Keratinocyte (primary cell): ENCODE data around the gene DDX27. TPM values are rescaled to one million over a fixed set of nuclear protein-coding genes. Genes with fewer than 3 reads are reported as not detected.

Experiments used
- DNase-seq: peaks from one replicate; pipeline ENCODE4 v3.0.0-alpha.2; 2011; ENCODE audit warnings: low read depth, missing footprints, low spot score
- FAIRE-seq: peaks from 2 replicates; lab custom pipeline; 2011; peaks lifted over from hg19 to GRCh38; lab: Jason Lieb, UNC
- H2AFZ ChIP-seq: 2 replicates; pipeline ENCODE4 v1.6.0; 2012; ENCODE audit warnings: low read length, control low read depth, inconsistent platforms; ENCODE audit not compliant: control insufficient read depth
- H3K27ac ChIP-seq: 2 replicates; pipeline ENCODE4 v1.5.1; 2011; ENCODE audit warnings: low read length; ENCODE audit not compliant: control insufficient read depth, insufficient read depth
- H3K27me3 ChIP-seq: 3 replicates; pipeline ENCODE4 v1.6.0; 2011; ENCODE audit warnings: low read length; ENCODE audit not compliant: control insufficient read depth, insufficient read depth; ENCODE audit errors: extremely low read depth
- H3K36me3 ChIP-seq, 2 experiments: 2 replicates in 1 of 2; 3 replicates in 1 of 2; pipeline ENCODE4 v1.5.1; 2011; ENCODE audit warnings: low read length in 2 of 2, mild to moderate bottlenecking in 1 of 2; ENCODE audit not compliant: control insufficient read depth in 2 of 2, insufficient read depth in 2 of 2; ENCODE audit errors: extremely low read depth in 1 of 2
- H3K4me1 ChIP-seq: 3 replicates; pipeline ENCODE4 v1.5.1; 2011; ENCODE audit warnings: low read length; ENCODE audit not compliant: control insufficient read depth, insufficient read depth; ENCODE audit errors: extremely low read depth
- H3K4me2 ChIP-seq: 3 replicates; pipeline ENCODE4 v1.6.0; 2011; ENCODE audit warnings: low read depth, low read length; ENCODE audit not compliant: control insufficient read depth, insufficient read depth; ENCODE audit errors: extremely low read depth
- H3K4me3 ChIP-seq, 3 experiments: fragments of 200-600 bp in 1 of 3; sonication (generic) in 1 of 3; 2 replicates in 2 of 3; 3 replicates in 1 of 3; pipeline ENCODE4 v1.5.1; 2011 to 2016; ENCODE audit warnings: low read length in 3 of 3, mild to moderate bottlenecking in 3 of 3, control low read depth in 2 of 3, inconsistent platforms in 1 of 3, low read depth in 1 of 3, mixed read lengths in 1 of 3, mixed run types in 1 of 3, moderate library complexity in 1 of 3; ENCODE audit not compliant: control insufficient read depth in 2 of 3, insufficient read depth in 2 of 3; ENCODE audit errors: extremely low read depth in 1 of 3
- H3K79me2 ChIP-seq: 2 replicates; pipeline ENCODE4 v1.6.0; 2012; ENCODE audit warnings: low read length; ENCODE audit not compliant: control insufficient read depth, insufficient read depth
- H3K9ac ChIP-seq: 3 replicates; pipeline ENCODE4 v1.6.0; 2011; ENCODE audit warnings: low read length; ENCODE audit not compliant: control insufficient read depth, insufficient read depth; ENCODE audit errors: extremely low read depth
- H3K9me1 ChIP-seq: 3 replicates; pipeline ENCODE4 v1.6.0; 2011; ENCODE audit warnings: low read length; ENCODE audit not compliant: control insufficient read depth, insufficient read depth; ENCODE audit errors: extremely low read depth
- H3K9me3 ChIP-seq: 2 replicates; pipeline ENCODE4 v1.5.1; 2012; ENCODE audit warnings: low read depth, low read length; ENCODE audit not compliant: control insufficient read depth
- H4K20me1 ChIP-seq: 3 replicates; pipeline ENCODE4 v1.6.0; 2011; ENCODE audit warnings: low read length; ENCODE audit not compliant: control insufficient read depth, insufficient read depth; ENCODE audit errors: extremely low read depth
- EZH2 ChIP-seq: IDR thresholded peaks from one replicate; pipeline ENCODE4 v1.6.1; 2012; ENCODE audit warnings: inconsistent platforms, mild to moderate bottlenecking, low read length, moderate library complexity
- dilution Hi-C: fragments of 300-500 bp; cut with MboI; formaldehyde crosslinking; loops from one replicate; pipeline ENCODE4 v1.7.0; 2020; ENCODE audit warnings: low sequenced_read_pairs; ENCODE audit not compliant: extremely low pct_ligation_motif_present
- polyA plus RNA-seq, 5 experiments: library from polyadenylated mRNA; depleted of rRNA in 3 of 5; stranded (reverse) in 3 of 5; stranded (forward) in 1 of 5; unstranded in 1 of 5; fragments of >200 nt; gene quantifications; 1 replicate in 1 of 5; 2 replicates in 3 of 5; 3 replicates in 1 of 5; pipeline versions ENCODE4 v1.2.1 to v1.2.3, GENCODE V29; 2011 to 2012; ENCODE audit warnings: missing spikeins in 2 of 5, low read depth in 1 of 5, low replicate concordance in 1 of 5
- TF ChIP-seq, protein P1 (sequence below), 3 experiments: IDR thresholded peaks in 1 of 3; conservative IDR thresholded peaks in 1 of 3; optimal IDR thresholded peaks in 1 of 3; 2 replicates in 2 of 3; 3 replicates in 1 of 3; pipeline versions ENCODE3 to v1.5.1; 2011; ENCODE audit warnings: low read length in 3 of 3, mild to moderate bottlenecking in 3 of 3, moderate library complexity in 2 of 3, control low read depth in 1 of 3, inconsistent platforms in 1 of 3; ENCODE audit not compliant: insufficient read depth in 2 of 3; ENCODE audit errors: extremely low read depth in 1 of 3

The DDX27 gene
- polyA plus RNA-seq, 1 donor (not counting 4 experiments of a cell fraction or from before 2014, with no cell fraction given), result 34.5 TPM

GRCh38 chr20:49275636-49276035, 56.4 kb downstream of the DDX27 start:
- dilution Hi-C loops, result no loop called here
- Histone ChIP-seq H3K9me1 (peaks cover under 1% of the 10 kb centered on the region), H3K79me2 (peaks cover 84% of the 10 kb centered on the region), H3K4me1 (peaks cover 16% of the 10 kb centered on the region), H3K36me3 (peaks cover 32 to 52% of the 10 kb centered on the region in 2 experiments), H4K20me1 (peaks cover 24% of the 10 kb centered on the region), H3K27ac (peak overlapping the region; percentile 93), H2AFZ (no peak overlapping the region), H3K9ac (peak overlapping the region; percentile 99), H3K4me3 (peak overlapping the region in 2 of 3 experiments; percentile 78 to 83), H3K27me3 (no peaks in the 10 kb centered on the region), H3K9me3 (no peaks in the 10 kb centered on the region), H3K4me2 (peak overlapping the region; percentile 84)
- no peak for TF ChIP-seq EZH2
- TF ChIP-seq, protein P1, sequence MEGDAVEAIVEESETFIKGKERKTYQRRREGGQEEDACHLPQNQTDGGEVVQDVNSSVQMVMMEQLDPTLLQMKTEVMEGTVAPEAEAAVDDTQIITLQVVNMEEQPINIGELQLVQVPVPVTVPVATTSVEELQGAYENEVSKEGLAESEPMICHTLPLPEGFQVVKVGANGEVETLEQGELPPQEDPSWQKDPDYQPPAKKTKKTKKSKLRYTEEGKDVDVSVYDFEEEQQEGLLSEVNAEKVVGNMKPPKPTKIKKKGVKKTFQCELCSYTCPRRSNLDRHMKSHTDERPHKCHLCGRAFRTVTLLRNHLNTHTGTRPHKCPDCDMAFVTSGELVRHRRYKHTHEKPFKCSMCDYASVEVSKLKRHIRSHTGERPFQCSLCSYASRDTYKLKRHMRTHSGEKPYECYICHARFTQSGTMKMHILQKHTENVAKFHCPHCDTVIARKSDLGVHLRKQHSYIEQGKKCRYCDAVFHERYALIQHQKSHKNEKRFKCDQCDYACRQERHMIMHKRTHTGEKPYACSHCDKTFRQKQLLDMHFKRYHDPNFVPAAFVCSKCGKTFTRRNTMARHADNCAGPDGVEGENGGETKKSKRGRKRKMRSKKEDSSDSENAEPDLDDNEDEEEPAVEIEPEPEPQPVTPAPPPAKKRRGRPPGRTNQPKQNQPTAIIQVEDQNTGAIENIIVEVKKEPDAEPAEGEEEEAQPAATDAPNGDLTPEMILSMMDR (optimal IDR thresholded peaks at IDR 0.05 in 1 of 3, IDR thresholded peaks at IDR 0.05 in 1 of 3, conservative IDR thresholded peaks at IDR 0.05 in 1 of 3; ENCODE audit: extremely low read depth in 1 of 3, insufficient read depth in 2 of 3, low read length in 3 of 3), result no peak
- DNase-seq (no peak), FAIRE-seq (peak; percentile 65)

GRCh38 chr20:49276161-49276960, 57.1 kb downstream of the DDX27 start:
- Histone ChIP-seq H3K27ac (peak overlapping the region; percentile 93), H3K4me2 (peak overlapping the region; percentile 84), H4K20me1 (peaks cover 30% of the 10 kb centered on the region), H3K27me3 (no peaks in the 10 kb centered on the region), H3K79me2 (peaks cover 84% of the 10 kb centered on the region), H3K9me1 (no peaks in the 10 kb centered on the region), H3K9me3 (no peaks in the 10 kb centered on the region), H3K9ac (peak overlapping the region; percentile 99), H2AFZ (no peak overlapping the region), H3K4me1 (peaks cover 22% of the 10 kb centered on the region), H3K36me3 (peaks cover 29 to 52% of the 10 kb centered on the region in 2 experiments), H3K4me3 (peak overlapping the region; percentile 78 to 99 (median 83))
- FAIRE-seq (no peak), DNase-seq (no peak)
- TF ChIP-seq EZH2, result no peak
- TF ChIP-seq, protein P1 (optimal IDR thresholded peaks at IDR 0.05 in 1 of 3, IDR thresholded peaks at IDR 0.05 in 1 of 3, conservative IDR thresholded peaks at IDR 0.05 in 1 of 3; ENCODE audit: extremely low read depth in 1 of 3, insufficient read depth in 2 of 3, low read length in 3 of 3), result no peak
- dilution Hi-C loops, result no loop called here
